Keratinocyte (primary cell): Measurements from ENCODE around the gene DSCAM.

Source experiments
- EZH2 ChIP-seq: IDR thresholded peaks from one replicate; pipeline ENCODE4 v1.6.1; 2012; ENCODE audit warnings: inconsistent platforms, mild to moderate bottlenecking, low read length, moderate library complexity
- TF ChIP-seq, protein P1 (sequence below), 3 experiments: IDR thresholded peaks in 1 of 3; conservative IDR thresholded peaks in 1 of 3; optimal IDR thresholded peaks in 1 of 3; 2 replicates in 2 of 3; 3 replicates in 1 of 3; pipeline versions ENCODE3 to v1.5.1; 2011; ENCODE audit warnings: low read length in 3 of 3, mild to moderate bottlenecking in 3 of 3, moderate library complexity in 2 of 3, control low read depth in 1 of 3, inconsistent platforms in 1 of 3; ENCODE audit not compliant: insufficient read depth in 2 of 3; ENCODE audit errors: extremely low read depth in 1 of 3

DNA sequence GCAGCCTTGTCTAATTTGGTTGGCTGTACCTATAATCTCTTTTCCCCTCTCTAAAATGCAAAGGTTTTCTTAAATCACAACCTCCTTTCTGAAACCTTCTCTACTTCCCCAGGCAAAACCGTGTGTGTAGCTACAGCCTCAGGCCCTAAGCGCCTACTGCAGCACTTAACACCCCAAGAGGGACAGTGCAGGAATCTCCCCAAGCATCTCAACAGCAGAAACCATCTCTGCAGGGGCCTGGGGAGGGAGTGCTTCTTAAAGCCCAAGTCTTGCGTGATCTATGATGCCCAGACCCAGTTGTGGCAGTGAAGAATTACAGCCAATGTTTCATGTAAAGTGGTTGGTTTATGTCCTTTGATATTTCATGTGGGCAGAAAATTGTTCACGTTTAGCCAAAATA, 159.3 kb downstream of the DSCAM start:
- TF ChIP-seq, protein P1, sequence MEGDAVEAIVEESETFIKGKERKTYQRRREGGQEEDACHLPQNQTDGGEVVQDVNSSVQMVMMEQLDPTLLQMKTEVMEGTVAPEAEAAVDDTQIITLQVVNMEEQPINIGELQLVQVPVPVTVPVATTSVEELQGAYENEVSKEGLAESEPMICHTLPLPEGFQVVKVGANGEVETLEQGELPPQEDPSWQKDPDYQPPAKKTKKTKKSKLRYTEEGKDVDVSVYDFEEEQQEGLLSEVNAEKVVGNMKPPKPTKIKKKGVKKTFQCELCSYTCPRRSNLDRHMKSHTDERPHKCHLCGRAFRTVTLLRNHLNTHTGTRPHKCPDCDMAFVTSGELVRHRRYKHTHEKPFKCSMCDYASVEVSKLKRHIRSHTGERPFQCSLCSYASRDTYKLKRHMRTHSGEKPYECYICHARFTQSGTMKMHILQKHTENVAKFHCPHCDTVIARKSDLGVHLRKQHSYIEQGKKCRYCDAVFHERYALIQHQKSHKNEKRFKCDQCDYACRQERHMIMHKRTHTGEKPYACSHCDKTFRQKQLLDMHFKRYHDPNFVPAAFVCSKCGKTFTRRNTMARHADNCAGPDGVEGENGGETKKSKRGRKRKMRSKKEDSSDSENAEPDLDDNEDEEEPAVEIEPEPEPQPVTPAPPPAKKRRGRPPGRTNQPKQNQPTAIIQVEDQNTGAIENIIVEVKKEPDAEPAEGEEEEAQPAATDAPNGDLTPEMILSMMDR (optimal IDR thresholded peaks at IDR 0.05 in 1 of 3, IDR thresholded peaks at IDR 0.05 in 1 of 3, conservative IDR thresholded peaks at IDR 0.05 in 1 of 3; ENCODE audit: extremely low read depth in 1 of 3, insufficient read depth in 2 of 3, low read length in 3 of 3), result no peak
- TF ChIP-seq EZH2, result no peak
